Hepatocyte (in vitro differentiated cells): ENCODE measurements around the gene ATP8B2.
"Not testable (repeated sequence)": the region's sequence is repeated elsewhere in the genome, so short reads cannot be mapped to it uniquely, and the experiment has no call there.

ENCODE experiments used
- EZH2 ChIP-seq: fragments of 200-600 bp; sonication (generic); IDR thresholded peaks from 2 replicates; pipeline ENCODE4 v1.6.1; 2016; ENCODE audit warnings: antibody characterized with exemption, mild to moderate bottlenecking, borderline replicate concordance
- EZH2phosphoT487 ChIP-seq: fragments of 200-600 bp; sonication (generic); IDR thresholded peaks from one replicate; pipeline ENCODE4 v1.6.1; 2018; ENCODE audit warnings: antibody characterized with exemption, mild to moderate bottlenecking, low read depth, moderate library complexity; ENCODE audit not compliant: unreplicated experiment, severe bottlenecking
- TF ChIP-seq, protein P1 (sequence below): fragments of 200-600 bp; sonication (generic); IDR thresholded peaks from 2 replicates; pipeline ENCODE4 v1.5.1; 2016; ENCODE audit warnings: antibody characterized with exemption, mild to moderate bottlenecking; ENCODE audit not compliant: poor library complexity

DNA sequence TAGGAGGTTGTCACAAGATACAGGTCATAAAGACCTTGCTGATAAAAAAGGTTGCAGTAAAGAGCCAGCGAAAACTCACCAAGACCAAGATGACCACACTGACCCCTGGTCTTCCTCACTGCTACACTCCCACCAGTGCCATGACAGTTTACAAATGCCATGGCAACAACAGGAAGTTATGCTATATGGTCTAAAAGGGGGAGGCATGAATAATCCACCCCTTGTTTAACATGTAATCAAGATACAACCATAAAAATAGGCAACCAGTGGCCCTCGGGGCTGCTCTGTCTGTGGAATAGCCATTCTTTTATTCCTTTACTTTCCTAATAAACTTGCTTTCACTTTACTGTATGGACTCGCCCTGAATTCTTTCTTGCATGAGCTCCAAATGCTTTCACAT, 11.1 kb upstream of the ATP8B2 start:
- TF ChIP-seq, protein P1, sequence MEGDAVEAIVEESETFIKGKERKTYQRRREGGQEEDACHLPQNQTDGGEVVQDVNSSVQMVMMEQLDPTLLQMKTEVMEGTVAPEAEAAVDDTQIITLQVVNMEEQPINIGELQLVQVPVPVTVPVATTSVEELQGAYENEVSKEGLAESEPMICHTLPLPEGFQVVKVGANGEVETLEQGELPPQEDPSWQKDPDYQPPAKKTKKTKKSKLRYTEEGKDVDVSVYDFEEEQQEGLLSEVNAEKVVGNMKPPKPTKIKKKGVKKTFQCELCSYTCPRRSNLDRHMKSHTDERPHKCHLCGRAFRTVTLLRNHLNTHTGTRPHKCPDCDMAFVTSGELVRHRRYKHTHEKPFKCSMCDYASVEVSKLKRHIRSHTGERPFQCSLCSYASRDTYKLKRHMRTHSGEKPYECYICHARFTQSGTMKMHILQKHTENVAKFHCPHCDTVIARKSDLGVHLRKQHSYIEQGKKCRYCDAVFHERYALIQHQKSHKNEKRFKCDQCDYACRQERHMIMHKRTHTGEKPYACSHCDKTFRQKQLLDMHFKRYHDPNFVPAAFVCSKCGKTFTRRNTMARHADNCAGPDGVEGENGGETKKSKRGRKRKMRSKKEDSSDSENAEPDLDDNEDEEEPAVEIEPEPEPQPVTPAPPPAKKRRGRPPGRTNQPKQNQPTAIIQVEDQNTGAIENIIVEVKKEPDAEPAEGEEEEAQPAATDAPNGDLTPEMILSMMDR: not testable (repeated sequence)
- TF ChIP-seq EZH2, EZH2phosphoT487: not testable (repeated sequence)
